Measurements from ENCODE around the gene ABI1. TPM values are rescaled to one million over a fixed set of nuclear protein-coding genes. Genes with fewer than 3 reads are reported as not detected.
"Not testable (repeated sequence)": the region's sequence is repeated elsewhere in the genome, so short reads cannot be mapped to it uniquely, and the experiment has no call there.

The ABI1 gene
- total RNA-seq (2014; rRNA removed; shearing (Covaris generic); ENCODE audit: low replicate concordance), result 40.3 and 43.4 TPM in 2 replicates

GRCh38 chr10:26860443-26861204, at the start of gene ABI1:
Gene ABI1 (minus strand): TSS chr10:26860958. CDS start chr10:26860863, 95 bp downstream.
- DNase-seq, result peak; percentile 97
- Histone ChIP-seq H3K9me3 (no peaks in the 10 kb centered on the region), H3K27me3 (no peaks in the 10 kb centered on the region), H3K4me3 (peak within 1 kb of the TSS; percentile 98), H3K36me3 (no peaks in the 10 kb centered on the region)

- no peaks in the 10 kb centered on the region for H3K27me3 ChIP-seq
- H3K36me3 ChIP-seq, result no peaks in the 10 kb centered on the region
- no peak for DNase-seq
- H3K4me3 ChIP-seq, result no peak overlapping the region
- no peaks in the 10 kb centered on the region for H3K9me3 ChIP-seq
These were observed 49.0 kb upstream of the ABI1 start for GRCh38 chr10:26909753-26910152.

GRCh38 chr10:26905253-26905781, 44.6 kb upstream of the ABI1 start:
- H3K27me3 ChIP-seq, H3K4me3 ChIP-seq, DNase-seq, H3K9me3 ChIP-seq, H3K36me3 ChIP-seq: not testable (repeated sequence)

GRCh38 chr10:26903431-26904217, 42.9 kb upstream of the ABI1 start:
- no peak for DNase-seq

GRCh38 chr10:26892306-26892923, 31.7 kb upstream of the ABI1 start:
- not testable (repeated sequence) for DNase-seq, H3K27me3 ChIP-seq, H3K36me3 ChIP-seq, H3K4me3 ChIP-seq, H3K9me3 ChIP-seq

More at GRCh38 chr10:26903431-26904217, 42.9 kb upstream of the ABI1 start:
- no peak overlapping the region for H3K4me3 ChIP-seq
- H3K36me3 ChIP-seq, result no peaks in the 10 kb centered on the region
- no peaks in the 10 kb centered on the region for H3K27me3 ChIP-seq
- H3K9me3 ChIP-seq, result no peaks in the 10 kb centered on the region

GRCh38 chr10:26890956-26891355, 30.2 kb upstream of the ABI1 start:
- Histone ChIP-seq H3K4me3 (no peak overlapping the region), H3K36me3 (no peaks in the 10 kb centered on the region), H3K9me3 (peaks cover 2% of the 10 kb centered on the region; the same call in 1 of the 2 replicates), H3K27me3 (no peaks in the 10 kb centered on the region)
- peak; percentile 61 for DNase-seq

GRCh38 chr10:26887611-26888215, 27.0 kb upstream of the ABI1 start:
- Histone ChIP-seq H3K4me3 (no peak overlapping the region), H3K36me3 (no peaks in the 10 kb centered on the region), H3K27me3 (no peaks in the 10 kb centered on the region), H3K9me3 (no peaks in the 10 kb centered on the region)
- DNase-seq, result peak; percentile 63

GRCh38 chr10:26881600-26882331, 21.0 kb upstream of the ABI1 start:
- Histone ChIP-seq H3K36me3 (no peaks in the 10 kb centered on the region), H3K4me3 (no peak overlapping the region), H3K27me3 (peaks cover 5% of the 10 kb centered on the region), H3K9me3 (no peaks in the 10 kb centered on the region)
- DNase-seq, result no peak

- H3K9me3 ChIP-seq, result no peaks in the 10 kb centered on the region
- no peak overlapping the region for H3K4me3 ChIP-seq
- peaks cover 5% of the 10 kb centered on the region for H3K27me3 ChIP-seq
- H3K36me3 ChIP-seq, result no peaks in the 10 kb centered on the region
- no peak for DNase-seq
These were observed 19.0 kb upstream of the ABI1 start for GRCh38 chr10:26879744-26880143.

GRCh38 chr10:26870766-26871165, 10.0 kb upstream of the ABI1 start:
- Histone ChIP-seq H3K4me3 (no peak overlapping the region), H3K36me3 (no peaks in the 10 kb centered on the region), H3K27me3 (no peaks in the 10 kb centered on the region), H3K9me3 (no peaks in the 10 kb centered on the region)
- no peak for DNase-seq

- DNase-seq, result peak; percentile 43
- no peaks in the 10 kb centered on the region for H3K27me3 ChIP-seq
- H3K9me3 ChIP-seq, result no peaks in the 10 kb centered on the region
- no peaks in the 10 kb centered on the region for H3K36me3 ChIP-seq
- no peak overlapping the region for H3K4me3 ChIP-seq
These were observed 8.8 kb upstream of the ABI1 start for GRCh38 chr10:26869528-26869927.

- Histone ChIP-seq H3K4me3 (no peak overlapping the region), H3K9me3 (no peaks in the 10 kb centered on the region), H3K36me3 (no peaks in the 10 kb centered on the region), H3K27me3 (no peaks in the 10 kb centered on the region)
- no peak for DNase-seq
These were observed 2.8 kb upstream of the ABI1 start for GRCh38 chr10:26863351-26864076.

- Histone ChIP-seq H3K4me3 (peak overlapping the region; percentile 27), H3K27me3 (no peaks in the 10 kb centered on the region), H3K36me3 (no peaks in the 10 kb centered on the region), H3K9me3 (no peaks in the 10 kb centered on the region)
- DNase-seq, result no peak
These were observed 644 bp upstream of the ABI1 start for GRCh38 chr10:26861205-26861998.

GRCh38 chr10:26860102-26860442, 686 bp downstream of the ABI1 start:
- peak; percentile 79 for DNase-seq
- Histone ChIP-seq H3K9me3 (no peaks in the 10 kb centered on the region), H3K27me3 (no peaks in the 10 kb centered on the region), H3K36me3 (no peaks in the 10 kb centered on the region), H3K4me3 (peak overlapping the region; percentile 98)

All from MG63 (cell line).